Liver (tissue), 9 donors: ENCODE data around the gene NOL6. TPM values are rescaled to one million over a fixed set of nuclear protein-coding genes. Genes with fewer than 3 reads are reported as not detected.

Experiments used
- DNase-seq: peaks from one replicate; pipeline ENCODE4 v3.0.0-alpha.2; 2017; ENCODE audit warnings: low spot score
- H3K27ac ChIP-seq, 2 donors: one replicate each; pipeline ENCODE4 v1.7.0; 2013; ENCODE audit warnings: inconsistent platforms in 2 of 2, low read length in 2 of 2, control low read depth in 1 of 2, low read depth in 1 of 2, mild to moderate bottlenecking in 1 of 2
- H3K27me3 ChIP-seq, 4 donors: one replicate each; pipeline versions ENCODE4 v1.6.1 to v1.7.0; 2013; ENCODE audit warnings: low read length in 3 of 4, inconsistent platforms in 1 of 4, mild to moderate bottlenecking in 1 of 4, moderate library complexity in 1 of 4; ENCODE audit not compliant: control insufficient read depth in 4 of 4, insufficient read depth in 4 of 4
- H3K36me3 ChIP-seq, 4 donors: one replicate each; pipeline versions ENCODE4 v1.6.1 to v1.7.0; 2013; ENCODE audit warnings: low read length in 3 of 4, mild to moderate bottlenecking in 3 of 4, low read depth in 1 of 4, moderate library complexity in 1 of 4; ENCODE audit not compliant: control insufficient read depth in 4 of 4, insufficient read depth in 3 of 4
- H3K4me1 ChIP-seq, 4 donors: one replicate each; pipeline versions ENCODE4 v1.6.1 to v1.7.0; 2013; ENCODE audit warnings: low read length in 3 of 4, mild to moderate bottlenecking in 3 of 4, moderate library complexity in 1 of 4; ENCODE audit not compliant: control insufficient read depth in 4 of 4, insufficient read depth in 4 of 4
- H3K4me3 ChIP-seq, 3 donors: one replicate each; pipeline versions ENCODE4 v1.6.1 to v1.7.0; 2013; ENCODE audit warnings: low read length in 3 of 3, control low read depth in 1 of 3, low read depth in 1 of 3, mild to moderate bottlenecking in 1 of 3
- H3K9ac ChIP-seq, 2 donors: one replicate each; pipeline ENCODE4 v1.7.0; 2013; ENCODE audit warnings: low read length in 2 of 2, mild to moderate bottlenecking in 2 of 2, moderate library complexity in 2 of 2, control low read depth in 1 of 2, low read depth in 1 of 2
- H3K9me3 ChIP-seq, 4 donors: one replicate each; pipeline versions ENCODE4 v1.6.1 to v1.7.0; 2013; ENCODE audit warnings: low read length in 3 of 4; ENCODE audit not compliant: control insufficient read depth in 4 of 4
- ATF3 ChIP-seq: IDR thresholded peaks from 2 replicates; pipeline ENCODE4 v1.6.1; 2016; ENCODE audit warnings: antibody characterized with exemption
- CTCF ChIP-seq: fragments of 150-350 bp; IDR thresholded peaks from 2 replicates; pipeline ENCODE4 v1.5.1; 2017; ENCODE audit warnings: improper control_type of control experiment, low read depth, low read length; ENCODE audit not compliant: missing input control
- EGR1 ChIP-seq, 2 donors: IDR thresholded peaks; 2 replicates each; pipeline ENCODE4 v1.6.1; 2016 to 2018; ENCODE audit warnings: antibody characterized with exemption in 2 of 2, low read depth in 2 of 2
- FOXA1 ChIP-seq: IDR thresholded peaks from 2 replicates; pipeline ENCODE4 v1.6.1; 2016; ENCODE audit warnings: antibody characterized with exemption
- FOXA2 ChIP-seq: IDR thresholded peaks from 2 replicates; pipeline ENCODE4 v1.6.1; 2016; ENCODE audit warnings: antibody characterized with exemption
- GABPA ChIP-seq, 2 donors: IDR thresholded peaks in 1 of 2; conservative IDR thresholded peaks in 1 of 2; 2 replicates each; pipeline ENCODE4 v1.6.1; 2016; ENCODE audit warnings: antibody characterized with exemption in 2 of 2, mild to moderate bottlenecking in 1 of 2, moderate library complexity in 1 of 2
- HNF4A ChIP-seq, 2 donors: conservative IDR thresholded peaks; 2 replicates each; pipeline ENCODE4 v1.6.1; 2016; ENCODE audit warnings: antibody characterized with exemption in 2 of 2, mild to moderate bottlenecking in 2 of 2
- HNF4G ChIP-seq: IDR thresholded peaks from 2 replicates; pipeline ENCODE4 v1.6.1; 2016; ENCODE audit warnings: antibody characterized with exemption
- MAX ChIP-seq: IDR thresholded peaks from 2 replicates; pipeline ENCODE4 v1.6.1; 2016; ENCODE audit warnings: antibody characterized with exemption
- NR2F2 ChIP-seq: IDR thresholded peaks from 2 replicates; pipeline ENCODE4 v1.6.1; 2016; ENCODE audit warnings: antibody characterized with exemption
- RAD21 ChIP-seq, 2 donors: IDR thresholded peaks; 2 replicates each; pipeline ENCODE4 v1.6.1; 2016; ENCODE audit warnings: antibody characterized with exemption in 2 of 2, mild to moderate bottlenecking in 2 of 2
- REST ChIP-seq: IDR thresholded peaks from 2 replicates; pipeline ENCODE4 v1.6.1; 2016; ENCODE audit warnings: antibody characterized with exemption, mild to moderate bottlenecking
- RXRA ChIP-seq, 2 donors: IDR thresholded peaks; 2 replicates each; pipeline ENCODE4 v1.6.1; 2017 to 2018; ENCODE audit warnings: antibody characterized with exemption in 2 of 2, mild to moderate bottlenecking in 1 of 2
- SP1 ChIP-seq: IDR thresholded peaks from 2 replicates; pipeline ENCODE4 v1.6.1; 2018; ENCODE audit warnings: antibody characterized with exemption, mild to moderate bottlenecking
- TAF1 ChIP-seq: conservative IDR thresholded peaks from 2 replicates; pipeline ENCODE4 v1.6.1; 2016; ENCODE audit warnings: antibody characterized with exemption, mild to moderate bottlenecking
- YY1 ChIP-seq: IDR thresholded peaks from 2 replicates; pipeline ENCODE4 v1.6.1; 2016; ENCODE audit warnings: antibody characterized with exemption, mild to moderate bottlenecking
- ZBTB33 ChIP-seq: IDR thresholded peaks from 2 replicates; pipeline ENCODE4 v1.6.1; 2016; ENCODE audit warnings: antibody characterized with exemption
- WGBS: extraction: QIAGEN DNeasy Blood & Tissue Kit; methylation state at CpG from one replicate; pipeline ENCODE4 v1.1.7; 2013; 5-methylcytosine and 5-hydroxymethylcytosine counted together
- polyA plus RNA-seq, 2 donors: library from polyadenylated mRNA; stranded (reverse) in 1 of 2; unstranded in 1 of 2; fragments of 200-250 nt in 1 of 2; fragments of >200 nt in 1 of 2; fragmentation: Nextera tagmentation in 1 of 2; extraction: Ambion mirVana in 1 of 2; gene quantifications; one replicate each; pipeline versions ENCODE4 v1.2.1 to v1.2.3, GENCODE V29; 2013 to 2015
- total RNA-seq, 2 donors: library from RNA; depleted of rRNA; stranded (reverse); fragments of >200 nt; gene quantifications; one replicate each; pipeline ENCODE4 v1.2.3, GENCODE V29; 2014
- donor health status: healthy.
- donor health status: healthy.
- donor health status: healthy.
- donor health status: healthy.
- donor health status: healthy.

NOL6 gene
- total and polyA plus RNA-seq, 4 donors = 8.8 to 20.2 (median 13.8) TPM

GRCh38 chr9:33435821-33436277 is 37.9 kb downstream of the NOL6 start:
- no peak overlapping the region for H3K4me3 ChIP-seq
- no peaks in the 10 kb centered on the region for H3K4me1 ChIP-seq
- TF ChIP-seq NR2F2 (no peak), FOXA1 (no peak), HNF4G (no peak), REST (no peak), RXRA (IDR thresholded peaks at IDR 0.05) (no peak), ZBTB33 (no peak), FOXA2 (no peak), SP1 (no peak), HNF4A (conservative IDR thresholded peaks at IDR 0.05) (no peak), CTCF (no peak), TAF1 (no peak), ATF3 (no peak), GABPA (IDR thresholded peaks at IDR 0.05 in 1 of 2, conservative IDR thresholded peaks at IDR 0.05 in 1 of 2) (no peak), YY1 (no peak)
- peaks cover 0 to 3% (median under 1%) of the 10 kb centered on the region in 4 donors for H3K36me3 ChIP-seq
- H3K9ac ChIP-seq = no peak overlapping the region
- no peaks in the 10 kb centered on the region for H3K27me3 ChIP-seq
- no peak overlapping the region for H3K27ac ChIP-seq
- no peaks in the 10 kb centered on the region for H3K9me3 ChIP-seq
- WGBS = 90% methylated on average over 8 of the region's 8 CpGs
- DNase-seq = no peak

GRCh38 chr9:33434317-33435105 is 39.2 kb downstream of the NOL6 start:
- H3K9me3 ChIP-seq = no peaks in the 10 kb centered on the region
- no peaks in the 10 kb centered on the region for H3K4me1 ChIP-seq
- 80% methylated on average over 16 of the region's 16 CpGs for WGBS
- H3K27me3 ChIP-seq = no peaks in the 10 kb centered on the region
- H3K4me3 ChIP-seq = no peak overlapping the region
- TF ChIP-seq EGR1 (IDR thresholded peaks at IDR 0.05; ENCODE audit: low read depth in 2 of 2) (no peak), MAX (no peak), RAD21 (IDR thresholded peaks at IDR 0.05) (no peak), FOXA2 (no peak), YY1 (no peak), ATF3 (no peak), GABPA (IDR thresholded peaks at IDR 0.05 in 1 of 2, conservative IDR thresholded peaks at IDR 0.05 in 1 of 2) (no peak), CTCF (no peak), HNF4G (no peak), HNF4A (conservative IDR thresholded peaks at IDR 0.05) (no peak), NR2F2 (no peak), RXRA (IDR thresholded peaks at IDR 0.05) (no peak), TAF1 (no peak)
- H3K9ac ChIP-seq = no peak overlapping the region
- no peak for DNase-seq
- H3K27ac ChIP-seq = no peak overlapping the region
- no peaks in the 10 kb centered on the region for H3K36me3 ChIP-seq
